Nephron (organoid): ENCODE measurements around the gene P2RX3.

Experiments used
- H3K27ac Mint-ChIP-seq, 3 experiments: 2 replicates each; pipeline ENCODE4 v1.8.0; 2020; ENCODE audit warnings: mixed read lengths in 3 of 3, mild to moderate bottlenecking in 2 of 3, moderate library complexity in 1 of 3
- H3K27me3 Mint-ChIP-seq: 2 replicates; pipeline ENCODE4 v1.8.0; 2021; ENCODE audit warnings: low read depth, mild to moderate bottlenecking, moderate library complexity, mixed read lengths
- H3K36me3 Mint-ChIP-seq: 2 replicates; pipeline ENCODE4 v1.8.0; 2020; ENCODE audit warnings: low read depth, mixed read lengths
- H3K4me1 Mint-ChIP-seq: 2 replicates; pipeline ENCODE4 v1.8.0; 2020; ENCODE audit warnings: mixed read lengths
- H3K4me3 Mint-ChIP-seq, 3 experiments: 2 replicates each; pipeline ENCODE4 v1.8.0; 2020; ENCODE audit warnings: mild to moderate bottlenecking in 3 of 3, mixed read lengths in 3 of 3, moderate library complexity in 2 of 3
- H3K9me3 Mint-ChIP-seq: 2 replicates; pipeline ENCODE4 v1.8.0; 2020; ENCODE audit warnings: mixed read lengths
- TF ChIP-seq, protein P1 (sequence below), 3 experiments: fragments of 200-600 bp; sonication (generic); IDR thresholded peaks; one replicate each; pipeline ENCODE4 v1.5.0; 2021; ENCODE audit warnings: antibody characterized with exemption in 3 of 3; ENCODE audit not compliant: unreplicated experiment in 3 of 3

The P2RX3 gene

DNA sequence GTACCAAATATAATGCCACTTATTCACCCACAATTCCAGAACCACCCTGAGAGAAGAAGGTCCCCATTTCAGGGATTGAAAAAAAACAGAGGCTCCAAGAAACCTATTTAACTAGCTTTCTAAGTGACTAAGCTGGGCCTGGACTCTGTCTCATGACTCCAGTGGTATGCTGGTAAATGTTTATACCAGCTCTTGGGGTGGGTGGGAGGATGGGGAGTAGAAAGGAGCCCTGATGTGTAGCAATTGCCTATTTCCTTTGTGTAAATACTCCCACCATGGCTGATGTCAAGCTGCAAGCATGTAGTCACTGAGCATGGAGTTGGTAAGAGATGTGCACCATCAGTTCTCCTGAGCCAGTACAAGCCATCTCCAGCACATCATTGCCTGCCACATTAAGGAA lies 40.0 kb downstream of the P2RX3 start:
- Mint-ChIP-seq H3K27ac (no peak overlapping the region), H3K4me1 (no peaks in the 10 kb centered on the region), H3K9me3 (no peaks in the 10 kb centered on the region), H3K27me3 (peaks cover 40% of the 10 kb centered on the region), H3K4me3 (no peak overlapping the region), H3K36me3 (no peaks in the 10 kb centered on the region)
- TF ChIP-seq, protein P1, sequence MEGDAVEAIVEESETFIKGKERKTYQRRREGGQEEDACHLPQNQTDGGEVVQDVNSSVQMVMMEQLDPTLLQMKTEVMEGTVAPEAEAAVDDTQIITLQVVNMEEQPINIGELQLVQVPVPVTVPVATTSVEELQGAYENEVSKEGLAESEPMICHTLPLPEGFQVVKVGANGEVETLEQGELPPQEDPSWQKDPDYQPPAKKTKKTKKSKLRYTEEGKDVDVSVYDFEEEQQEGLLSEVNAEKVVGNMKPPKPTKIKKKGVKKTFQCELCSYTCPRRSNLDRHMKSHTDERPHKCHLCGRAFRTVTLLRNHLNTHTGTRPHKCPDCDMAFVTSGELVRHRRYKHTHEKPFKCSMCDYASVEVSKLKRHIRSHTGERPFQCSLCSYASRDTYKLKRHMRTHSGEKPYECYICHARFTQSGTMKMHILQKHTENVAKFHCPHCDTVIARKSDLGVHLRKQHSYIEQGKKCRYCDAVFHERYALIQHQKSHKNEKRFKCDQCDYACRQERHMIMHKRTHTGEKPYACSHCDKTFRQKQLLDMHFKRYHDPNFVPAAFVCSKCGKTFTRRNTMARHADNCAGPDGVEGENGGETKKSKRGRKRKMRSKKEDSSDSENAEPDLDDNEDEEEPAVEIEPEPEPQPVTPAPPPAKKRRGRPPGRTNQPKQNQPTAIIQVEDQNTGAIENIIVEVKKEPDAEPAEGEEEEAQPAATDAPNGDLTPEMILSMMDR (IDR thresholded peaks at IDR 0.05; ENCODE audit: unreplicated experiment in 3 of 3), result no peak

DNA sequence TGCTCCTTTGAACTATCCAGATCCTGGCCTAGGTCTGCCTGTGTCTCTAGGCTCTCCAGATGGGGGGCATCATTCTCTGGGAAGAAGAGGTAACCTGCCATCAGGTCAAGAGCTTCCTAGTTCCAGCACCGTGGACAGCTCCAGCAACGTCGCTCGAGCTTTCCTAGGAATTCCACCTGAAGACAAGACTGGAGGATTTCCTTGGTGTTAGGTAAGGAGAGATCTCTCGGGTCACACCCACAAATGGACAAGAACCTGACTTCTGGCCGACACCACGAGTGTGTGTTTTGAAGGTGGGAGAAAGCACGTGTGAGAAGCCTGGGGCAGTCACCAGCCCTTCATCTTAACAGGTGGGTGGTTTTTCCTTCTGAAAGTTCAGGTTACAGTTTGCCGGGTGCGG lies 41.6 kb downstream of the P2RX3 start:
- no peaks in the 10 kb centered on the region for H3K9me3 Mint-ChIP-seq
- no peak overlapping the region for H3K4me3 Mint-ChIP-seq
- H3K36me3 Mint-ChIP-seq, result no peaks in the 10 kb centered on the region
- H3K4me1 Mint-ChIP-seq, result no peaks in the 10 kb centered on the region
- TF ChIP-seq, protein P1 (IDR thresholded peaks at IDR 0.05; ENCODE audit: unreplicated experiment in 3 of 3), result no peak
- H3K27ac Mint-ChIP-seq, result no peak overlapping the region
- H3K27me3 Mint-ChIP-seq, result peaks cover 39% of the 10 kb centered on the region

DNA sequence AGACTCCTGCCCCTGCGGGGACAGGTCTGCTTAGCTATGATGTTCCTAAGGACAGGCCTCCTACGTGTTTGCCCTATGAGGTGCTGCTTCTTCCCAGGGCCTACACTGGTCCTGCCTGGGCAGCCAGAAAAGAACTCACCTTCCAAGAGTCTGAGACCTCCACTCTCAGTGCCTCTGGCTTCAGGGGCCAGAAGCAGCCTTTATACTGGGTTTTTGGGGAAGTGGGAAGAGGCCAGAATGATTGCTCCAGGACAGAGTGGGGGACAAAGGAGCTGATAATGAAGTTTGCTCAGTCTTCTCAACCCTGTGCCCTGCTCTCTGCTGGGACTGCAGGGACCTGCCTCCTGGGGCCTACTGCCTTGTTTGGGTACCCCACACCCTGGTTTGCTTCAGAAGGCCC lies 42.8 kb downstream of the P2RX3 start, which contains the start of gene PRG3:
Gene PRG3 (minus strand): TSS at position 176 of the 400 bp plus-strand sequence. CDS start 442 bp downstream, outside the sequence.
- no peak within 1 kb of the TSS for H3K27ac Mint-ChIP-seq
- no peak within 1 kb of the TSS for H3K4me3 Mint-ChIP-seq

DNA sequence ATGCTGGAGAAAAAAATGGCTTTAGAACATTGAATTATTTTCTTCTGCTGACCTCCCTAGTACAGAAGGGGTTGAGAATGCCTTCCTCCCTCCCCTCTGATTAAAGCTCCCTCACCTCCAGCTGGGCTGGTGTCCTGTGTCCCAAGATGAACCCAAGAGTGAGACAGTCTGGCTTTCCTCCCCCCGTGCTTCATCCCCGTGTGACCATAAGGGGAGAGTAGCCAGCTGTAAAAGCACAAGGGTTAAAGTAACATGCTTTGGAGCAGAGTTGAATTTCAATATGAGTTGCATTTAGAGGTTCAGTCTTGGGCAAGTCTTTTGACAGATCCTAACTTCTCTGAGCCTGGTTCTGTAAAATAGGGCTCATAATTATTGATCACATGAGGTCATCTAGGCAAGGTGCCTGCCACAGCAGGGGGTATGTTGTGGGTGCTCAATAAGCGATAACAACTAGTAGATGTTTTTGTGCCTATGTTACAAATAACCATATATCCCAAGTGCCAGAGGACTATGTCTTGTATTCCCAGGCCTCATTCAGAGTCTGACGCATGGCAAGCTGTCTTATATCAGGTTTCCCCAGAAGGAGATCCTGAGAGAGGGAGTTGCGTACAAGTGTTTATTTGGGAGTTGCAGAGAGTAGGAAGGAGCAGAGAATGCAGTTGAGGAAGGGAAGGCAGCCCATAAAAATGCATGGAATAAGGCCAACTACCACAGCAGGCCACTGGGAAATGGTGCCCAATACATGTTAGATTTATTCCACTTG lies 48.2 kb downstream of the P2RX3 start:
- TF ChIP-seq, protein P1 (IDR thresholded peaks at IDR 0.05; ENCODE audit: unreplicated experiment in 3 of 3), result no peak
- Mint-ChIP-seq H3K27me3 (peaks cover 14% of the 10 kb centered on the region), H3K4me1 (peaks cover 8% of the 10 kb centered on the region), H3K27ac (no peak overlapping the region), H3K4me3 (no peak overlapping the region), H3K36me3 (no peaks in the 10 kb centered on the region), H3K9me3 (no peaks in the 10 kb centered on the region)

More for the DNA sequence above, 42.8 kb downstream of the P2RX3 start, which contains the start of gene PRG3:
- Mint-ChIP-seq H3K9me3 (no peaks in the 10 kb centered on the region), H3K27me3 (peaks cover 36% of the 10 kb centered on the region), H3K36me3 (no peaks in the 10 kb centered on the region), H3K4me1 (peaks cover 1% of the 10 kb centered on the region)
- TF ChIP-seq, protein P1 (IDR thresholded peaks at IDR 0.05; ENCODE audit: unreplicated experiment in 3 of 3), result no peak

DNA sequence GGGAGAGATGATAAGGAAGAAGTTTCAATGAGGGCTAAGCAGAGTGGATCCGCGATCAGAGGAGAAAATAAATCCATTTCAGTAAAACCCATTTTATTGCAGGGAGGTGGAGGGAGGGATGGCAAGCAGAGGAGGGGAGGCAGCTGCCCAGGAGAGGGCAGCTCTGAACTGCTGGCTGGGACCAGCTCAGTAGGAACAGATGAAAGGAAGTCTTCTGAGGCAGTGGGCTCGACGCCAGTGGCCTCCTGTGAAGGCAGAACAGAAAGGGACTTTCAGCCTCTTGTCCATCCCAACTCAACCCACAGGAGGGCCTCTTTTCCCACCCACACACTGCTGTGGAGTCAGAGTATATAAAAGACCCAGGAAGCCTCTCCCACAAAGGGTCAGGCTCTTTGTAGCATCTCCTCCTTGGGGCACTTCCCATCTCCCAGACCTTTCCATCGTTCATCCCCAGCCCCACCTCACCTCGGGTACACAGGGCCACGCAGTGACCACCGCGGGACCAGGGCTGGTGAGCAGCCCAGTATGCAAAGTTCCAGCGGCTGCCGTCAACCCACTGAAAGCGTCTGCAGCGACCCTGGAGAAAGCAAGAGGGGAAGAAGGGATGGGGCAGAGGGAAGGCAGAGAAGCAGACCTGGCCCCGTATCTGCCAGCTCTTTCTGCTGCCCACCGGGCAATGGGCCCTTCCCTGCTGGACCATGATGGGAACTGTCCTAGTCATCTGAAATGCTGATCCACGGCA lies 49.3 kb downstream of the P2RX3 start:
- peaks cover 8% of the 10 kb centered on the region for H3K4me1 Mint-ChIP-seq
- H3K4me3 Mint-ChIP-seq, result no peak overlapping the region
- peaks cover 15% of the 10 kb centered on the region for H3K27me3 Mint-ChIP-seq
- H3K9me3 Mint-ChIP-seq, result no peaks in the 10 kb centered on the region
- TF ChIP-seq, protein P1 (IDR thresholded peaks at IDR 0.05; ENCODE audit: unreplicated experiment in 3 of 3), result no peak
- H3K27ac Mint-ChIP-seq, result no peak overlapping the region
- H3K36me3 Mint-ChIP-seq, result no peaks in the 10 kb centered on the region
